HepG2 (cell line): ENCODE results near the gene PIK3C3.
"Not testable (repeated sequence)": the region's sequence is repeated elsewhere in the genome, so short reads cannot be mapped to it uniquely, and the experiment has no call there.

Experiments
- ATRX ChIP-seq: sonication (generic); formaldehyde crosslinking; IDR thresholded peaks from 2 replicates; pipeline ENCODE4 v1.4.0; 2020; ENCODE audit warnings: missing genetic modification reagents, borderline replicate concordance
- CCAR2 ChIP-seq: fragments of 200-400 bp; formaldehyde crosslinking; optimal IDR thresholded peaks from 2 replicates; pipeline ENCODE3; 2018; ENCODE audit warnings: low read depth, mild to moderate bottlenecking, low read length, moderate library complexity
- ELF4 ChIP-seq: sonication (generic); formaldehyde crosslinking; IDR thresholded peaks from 2 replicates; pipeline ENCODE4 v1.5.0; 2020; ENCODE audit warnings: missing genetic modification reagents, mild to moderate bottlenecking, moderate library complexity, borderline replicate concordance
- HIC2 ChIP-seq: sonication (generic); formaldehyde crosslinking; IDR thresholded peaks from 2 replicates; pipeline ENCODE4 v1.9.0; 2022; ENCODE audit warnings: low read depth, missing genetic modification reagents
- HOXA7 ChIP-seq: sonication (generic); formaldehyde crosslinking; IDR thresholded peaks from 2 replicates; pipeline ENCODE4 v1.8.1; 2022; ENCODE audit warnings: mild to moderate bottlenecking, missing genetic modification reagents, moderate library complexity
- KAT2B ChIP-seq: fragments of 150-350 bp; IDR thresholded peaks from 2 replicates; pipeline ENCODE4 v1.6.1; 2014; ENCODE audit warnings: low read depth, low read length, borderline replicate concordance
- ZNF225 ChIP-seq: sonication (generic); formaldehyde crosslinking; IDR thresholded peaks from 2 replicates; pipeline ENCODE4 v1.4.0; 2020; ENCODE audit warnings: mild to moderate bottlenecking, missing genetic modification reagents

- TF ChIP-seq HOXA7 (CRISPR knock-in tag); ATRX (CRISPR knock-in tag); ZNF225 (CRISPR knock-in tag); CCAR2; KAT2B; ELF4 (CRISPR knock-in tag); HIC2: not testable (repeated sequence)
Measured at GRCh38 chr18:42049536-42049935, 94.5 kb downstream of the PIK3C3 start.
